HG02623 (cell line): ENCODE measurements around the gene ZDHHC11.
"Not testable (repeated sequence)": the region's sequence is repeated elsewhere in the genome, so short reads cannot be mapped to it uniquely, and the experiment has no call there.

Experiments
- ATAC-seq: cut with Tn5 transposase; IDR thresholded peaks from one replicate; pipeline ENCODE4 v1.9.1; 2021; ENCODE audit warnings: moderate library complexity; ENCODE audit not compliant: unreplicated experiment

Gene ZDHHC11

DNA sequence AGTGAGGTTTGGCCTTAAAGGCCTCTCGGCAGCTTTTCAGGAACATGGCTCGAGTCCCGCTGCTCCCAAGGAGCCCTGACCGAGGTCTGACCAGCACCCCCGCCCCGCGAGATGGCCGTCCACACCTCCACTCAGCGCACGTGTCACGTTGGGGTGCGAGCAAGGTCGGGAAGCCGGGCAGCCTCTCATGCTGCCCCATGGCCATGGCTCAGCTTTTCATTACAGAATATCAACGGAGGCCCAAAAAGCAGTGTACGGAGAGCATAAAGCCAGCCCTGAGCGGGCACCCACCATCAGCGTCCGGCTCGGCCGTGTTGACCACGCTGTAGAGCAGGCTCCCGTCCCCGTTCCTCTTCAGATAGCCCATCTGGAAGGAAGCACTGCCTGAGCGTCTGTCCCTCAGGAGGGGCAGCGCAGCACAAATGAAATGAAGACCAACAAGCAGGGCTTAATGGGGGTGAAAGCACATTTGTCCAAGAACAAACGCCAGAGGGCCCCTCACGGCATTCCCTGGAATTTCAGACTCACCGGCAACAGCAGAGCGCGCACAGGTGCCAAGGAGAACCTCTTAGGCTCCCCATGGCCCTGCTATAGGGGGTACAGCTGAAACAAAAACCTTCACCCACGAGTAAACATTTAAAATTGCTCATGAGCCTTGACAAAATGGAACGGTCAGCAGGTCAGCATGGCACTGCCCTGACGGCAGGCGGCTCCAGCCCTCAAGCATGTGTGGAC lies 30.2 kb upstream of the ZDHHC11 start:
- ATAC-seq: no peak

DNA sequence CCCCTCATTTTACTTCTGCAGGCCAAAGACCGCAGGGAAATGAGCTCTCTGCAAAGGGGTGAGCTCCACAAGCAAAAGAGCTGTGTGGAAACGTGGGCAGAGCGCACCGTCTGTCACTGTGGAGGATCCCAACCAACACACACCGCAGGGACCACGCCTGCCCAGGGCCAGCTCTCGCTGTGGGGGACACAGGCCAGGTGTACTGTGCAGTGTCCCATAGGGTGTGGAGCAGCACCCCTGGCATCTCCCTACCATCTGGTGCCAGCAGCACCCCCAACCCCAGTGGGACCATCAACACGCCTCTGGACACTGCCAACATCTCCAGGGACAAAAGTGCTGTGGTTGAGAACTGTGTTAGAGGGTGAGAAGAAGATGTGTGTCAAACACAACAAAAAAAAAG lies 27.9 kb upstream of the ZDHHC11 start:
- not testable (repeated sequence) for ATAC-seq

DNA sequence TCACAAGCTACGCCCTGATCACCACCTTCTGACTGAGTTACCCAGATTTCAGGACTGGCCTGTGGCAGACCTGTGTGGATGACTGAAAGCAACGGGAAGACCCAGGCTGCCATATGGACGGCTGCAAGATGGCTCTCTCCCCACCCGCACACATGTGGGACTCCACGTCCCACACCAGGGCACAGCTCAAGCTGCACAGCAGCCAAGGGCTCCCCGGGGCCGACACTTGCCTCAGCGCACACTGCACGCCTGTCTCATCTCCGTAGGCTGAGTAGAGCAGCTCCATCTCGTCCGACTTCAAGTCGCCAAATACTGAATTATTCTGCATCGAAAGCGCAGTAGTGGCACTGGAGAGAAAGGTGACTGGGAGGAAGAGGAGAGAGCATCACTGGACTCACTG lies 27.3 kb upstream of the ZDHHC11 start:
- no peak for ATAC-seq

DNA sequence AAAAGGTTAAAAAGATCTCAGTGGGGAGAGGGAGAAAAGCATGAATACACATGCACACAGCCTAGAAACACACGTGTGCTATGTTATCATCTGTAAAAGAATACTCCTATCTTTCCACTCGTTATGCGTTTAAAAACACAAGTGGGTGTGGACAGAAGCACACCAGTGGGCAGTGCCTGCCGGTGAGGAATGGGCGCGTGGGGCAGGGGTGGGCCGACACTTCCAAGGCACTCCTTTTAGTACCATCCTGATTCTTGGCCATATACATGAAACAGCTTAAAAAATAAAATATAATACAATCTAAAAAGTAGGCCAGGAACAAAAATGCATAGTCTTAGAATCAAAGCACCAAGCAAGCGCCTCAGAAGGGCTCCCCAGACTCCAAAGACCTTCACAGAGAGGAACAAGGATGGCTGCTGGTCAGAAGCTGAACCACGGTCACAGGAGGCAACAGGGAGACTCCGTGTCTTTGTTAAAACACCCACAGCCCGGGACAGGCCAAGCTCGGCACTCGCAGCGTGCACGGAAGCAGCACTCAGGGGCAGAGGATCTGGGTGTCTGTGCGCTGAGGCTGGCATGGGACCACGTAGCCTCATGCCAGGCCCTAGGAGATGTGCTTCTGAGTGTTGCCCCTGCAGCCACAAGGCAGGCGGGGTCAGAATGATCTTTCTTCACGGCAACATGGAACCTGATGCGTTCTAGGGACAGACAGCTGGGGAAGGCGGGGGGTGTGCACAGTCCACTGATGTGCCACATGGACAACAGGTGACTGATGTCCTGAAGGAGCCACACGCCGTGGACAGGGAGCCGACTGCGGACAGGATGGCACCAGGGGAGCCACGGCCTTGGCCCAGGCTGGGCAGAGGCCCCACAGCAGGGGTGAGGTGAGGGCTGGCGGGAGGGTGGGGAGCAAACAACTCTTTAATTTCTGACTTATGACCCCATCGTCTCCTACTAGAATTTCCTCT lies 25.9 kb upstream of the ZDHHC11 start:
- ATAC-seq: no peak

DNA sequence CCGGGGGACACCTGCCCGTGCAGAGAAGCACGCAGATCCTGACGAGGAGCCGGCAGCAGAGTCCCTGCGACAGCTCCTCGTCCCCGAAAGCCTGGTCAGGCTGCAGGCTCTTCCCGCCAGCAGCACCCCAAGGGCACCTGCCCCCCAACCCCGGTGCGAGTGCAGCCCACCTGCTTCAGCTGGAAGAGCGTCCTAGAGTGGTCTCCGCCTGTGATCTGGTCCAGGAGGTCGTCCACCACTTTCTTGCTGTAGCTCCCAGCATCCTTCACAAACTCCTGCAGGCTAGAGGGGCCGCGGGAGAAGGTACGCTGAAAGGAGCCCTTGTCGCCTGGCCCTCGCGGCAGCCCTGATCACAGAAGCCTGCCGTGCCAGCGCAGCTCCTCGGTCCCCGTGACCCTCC lies 25.1 kb upstream of the ZDHHC11 start:
- ATAC-seq: no peak

DNA sequence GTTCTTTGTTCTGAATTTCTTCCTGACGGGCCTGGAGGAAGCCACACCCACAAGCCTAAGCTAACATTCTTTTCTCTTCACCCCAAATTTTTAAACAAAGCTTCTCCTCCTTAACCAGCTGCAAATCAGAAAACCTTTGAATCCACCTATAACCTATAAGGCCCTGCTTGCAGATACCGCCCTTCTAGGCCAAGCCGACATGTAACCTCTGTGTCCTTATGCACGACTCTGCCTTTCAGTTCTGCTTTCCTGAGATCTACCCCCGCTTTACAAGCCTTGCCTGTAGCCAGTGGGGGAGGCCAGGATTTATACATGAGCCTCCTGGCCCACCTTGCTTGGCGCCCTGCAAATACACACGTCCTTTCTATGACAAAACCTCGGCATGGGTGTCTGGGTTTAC lies 22.5 kb upstream of the ZDHHC11 start:
- ATAC-seq: no peak

DNA sequence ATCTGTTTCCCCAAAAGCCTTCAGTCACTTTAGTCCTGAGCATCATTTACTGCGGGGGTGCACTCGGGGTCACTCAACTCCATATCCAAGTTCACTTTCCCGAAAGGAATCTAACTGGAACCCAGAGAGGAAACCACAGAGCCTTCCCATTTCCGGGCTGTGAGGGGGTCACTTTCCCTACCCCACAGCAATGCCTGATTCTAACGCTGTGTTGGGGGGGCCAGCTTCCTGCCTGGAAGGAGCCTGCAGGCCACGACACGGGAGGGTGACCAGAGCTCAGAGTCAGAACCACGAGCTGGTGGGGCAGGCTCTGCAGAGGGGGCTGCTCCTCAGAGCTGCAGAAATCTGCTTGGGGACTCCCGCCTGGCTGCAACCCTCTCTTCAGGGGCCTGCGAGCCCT lies 21.5 kb upstream of the ZDHHC11 start:
- no peak for ATAC-seq

DNA sequence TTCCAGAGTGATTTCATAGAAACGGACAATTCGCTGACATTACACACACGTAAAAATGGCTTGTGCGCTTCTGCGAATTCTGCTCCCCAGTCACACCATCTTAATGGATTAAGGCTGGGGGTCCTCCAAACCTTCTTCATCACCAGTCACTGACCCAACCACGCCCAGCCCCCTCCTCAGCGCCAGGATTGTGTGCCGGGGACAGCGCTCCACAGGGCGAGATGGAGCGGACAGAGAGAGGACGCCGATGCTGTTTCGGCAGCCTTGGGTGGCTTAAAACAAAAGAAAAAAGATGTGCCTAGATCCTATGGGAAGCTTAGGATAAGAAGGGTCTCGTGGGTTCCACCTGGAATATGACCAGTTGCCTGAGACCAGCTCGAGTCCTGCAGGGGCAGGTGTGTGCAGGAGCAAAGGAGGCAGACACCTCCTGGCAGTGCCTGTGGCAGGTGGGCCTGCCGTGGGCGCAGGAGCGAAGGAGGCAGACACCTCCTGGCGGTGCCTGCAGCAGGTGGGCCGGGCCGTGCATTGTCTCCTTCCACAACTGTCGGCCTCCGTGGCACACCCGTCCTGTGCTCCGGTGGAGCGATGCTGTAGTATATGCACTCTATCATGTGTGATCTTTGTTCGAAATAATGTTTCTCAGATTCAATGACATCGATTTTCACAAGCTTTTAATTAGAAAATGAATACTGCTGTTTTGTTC lies 21.0 kb upstream of the ZDHHC11 start:
- no peak for ATAC-seq

DNA sequence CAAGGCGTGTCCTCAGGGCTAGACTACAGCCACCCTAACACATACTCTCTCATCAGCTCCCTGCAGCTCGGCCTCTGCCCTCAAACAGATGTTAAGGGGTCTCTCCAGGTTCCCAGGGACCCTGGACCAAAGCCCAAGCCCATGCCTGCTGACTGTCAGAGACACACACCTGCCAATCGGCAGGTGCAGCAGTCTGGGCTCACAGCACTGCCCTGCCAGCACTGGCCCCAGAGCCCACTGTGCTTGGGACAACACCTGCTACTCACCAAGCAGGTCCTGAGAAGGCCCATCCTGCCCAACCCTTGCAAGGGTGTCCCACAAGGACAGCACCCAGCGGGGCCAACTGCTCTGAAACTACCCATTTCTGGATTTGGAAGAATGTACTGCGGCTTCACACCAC lies 20.2 kb upstream of the ZDHHC11 start:
- no peak for ATAC-seq

DNA sequence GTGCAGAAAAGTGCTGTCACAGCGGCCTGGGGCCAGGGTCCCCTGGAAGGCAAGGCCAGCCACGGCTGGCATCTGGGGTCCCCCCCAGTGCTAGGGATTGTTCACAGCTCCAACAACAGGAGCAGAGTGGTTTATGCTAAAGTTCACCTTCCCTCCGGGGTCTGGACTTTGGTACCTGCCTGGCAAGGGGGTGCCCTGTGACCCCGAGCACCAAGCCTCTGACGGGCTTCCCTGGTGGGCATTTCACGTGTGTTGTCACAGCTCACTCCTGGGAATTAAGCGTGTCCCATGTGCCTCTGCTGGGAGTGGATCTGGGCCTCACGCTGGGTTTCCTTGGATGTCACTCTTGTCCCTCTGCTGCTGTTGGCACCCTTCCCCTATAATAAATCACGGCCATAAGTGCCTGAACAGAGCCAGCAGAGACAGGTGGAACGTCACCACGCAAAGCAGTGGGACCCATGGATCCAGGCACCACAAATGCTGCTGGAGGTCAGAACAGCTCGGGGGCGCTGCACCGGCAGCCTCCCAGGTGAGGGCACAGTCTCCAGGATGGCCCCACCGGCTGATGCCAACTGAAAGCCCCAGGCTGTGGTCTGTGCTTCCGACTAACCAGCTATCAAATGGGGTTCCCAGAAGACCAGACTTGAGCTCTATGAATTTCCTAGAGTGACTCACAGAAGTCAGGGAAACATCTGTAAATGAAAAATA lies 17.8 kb upstream of the ZDHHC11 start:
- ATAC-seq: no peak

DNA sequence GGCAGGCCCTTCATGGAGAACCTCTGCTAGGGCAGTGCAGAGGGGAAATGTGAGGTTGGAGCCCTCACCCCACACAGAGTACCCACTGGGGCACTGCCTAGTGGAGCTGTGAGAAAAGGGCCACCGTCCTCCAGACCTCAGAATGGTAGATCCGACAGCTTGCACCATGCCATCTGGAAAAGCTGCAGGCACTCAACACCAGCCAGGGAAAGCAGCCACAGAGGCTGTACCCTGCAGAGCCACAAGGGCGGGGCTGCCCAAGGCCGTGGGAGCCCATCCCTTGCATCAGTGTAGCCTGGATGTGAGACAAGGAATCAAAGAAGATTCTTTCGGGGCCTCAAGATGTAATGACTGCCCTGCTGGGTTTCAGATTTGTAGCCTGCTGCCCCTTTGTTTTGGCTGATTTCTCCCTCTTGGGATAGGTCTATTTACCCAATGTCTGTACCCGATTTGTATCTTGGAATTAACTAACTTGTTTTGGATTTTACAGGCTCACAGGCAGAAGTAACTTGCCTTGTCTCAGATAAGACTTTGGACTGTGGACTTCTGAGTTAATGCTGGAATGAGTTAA lies 16.6 kb upstream of the ZDHHC11 start:
- no peak for ATAC-seq

DNA sequence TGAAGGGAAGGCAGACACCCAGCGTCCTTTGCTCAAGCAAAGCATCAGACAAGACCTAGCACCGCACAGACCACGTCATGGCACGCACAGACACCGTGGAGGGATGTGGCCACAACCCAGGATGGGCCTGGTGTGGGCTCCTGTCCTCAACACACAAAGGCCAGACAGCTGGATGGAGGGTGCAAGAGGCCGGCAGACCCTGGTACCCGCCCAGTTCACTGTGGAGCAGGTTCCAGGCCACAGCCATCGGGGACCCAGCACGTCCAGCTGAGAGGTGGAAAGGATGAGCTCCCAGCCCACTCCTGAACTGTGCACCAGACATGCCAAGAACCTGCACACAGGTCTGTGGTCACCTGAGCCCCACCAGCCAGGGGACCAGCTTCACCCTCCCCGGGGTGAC lies 15.0 kb upstream of the ZDHHC11 start:
- ATAC-seq: no peak

DNA sequence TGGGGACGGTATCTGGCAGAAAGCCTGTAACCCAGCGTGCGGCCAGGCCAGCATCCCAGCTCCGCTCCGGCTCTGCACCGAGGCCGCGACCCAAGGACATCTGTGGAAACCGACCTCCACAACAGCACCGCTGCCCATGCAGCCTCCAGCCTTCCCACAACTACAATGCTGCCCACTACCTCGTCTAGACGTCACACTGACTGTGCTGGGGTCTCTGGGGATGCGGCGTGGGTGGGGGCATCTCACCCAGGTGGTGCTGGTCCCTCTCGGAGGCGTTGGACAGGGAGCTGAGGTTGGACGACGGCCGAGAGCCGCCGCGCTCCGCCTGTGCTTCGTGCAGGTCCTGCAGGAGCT lies 14.4 kb upstream of the ZDHHC11 start:
- ATAC-seq: no peak

DNA sequence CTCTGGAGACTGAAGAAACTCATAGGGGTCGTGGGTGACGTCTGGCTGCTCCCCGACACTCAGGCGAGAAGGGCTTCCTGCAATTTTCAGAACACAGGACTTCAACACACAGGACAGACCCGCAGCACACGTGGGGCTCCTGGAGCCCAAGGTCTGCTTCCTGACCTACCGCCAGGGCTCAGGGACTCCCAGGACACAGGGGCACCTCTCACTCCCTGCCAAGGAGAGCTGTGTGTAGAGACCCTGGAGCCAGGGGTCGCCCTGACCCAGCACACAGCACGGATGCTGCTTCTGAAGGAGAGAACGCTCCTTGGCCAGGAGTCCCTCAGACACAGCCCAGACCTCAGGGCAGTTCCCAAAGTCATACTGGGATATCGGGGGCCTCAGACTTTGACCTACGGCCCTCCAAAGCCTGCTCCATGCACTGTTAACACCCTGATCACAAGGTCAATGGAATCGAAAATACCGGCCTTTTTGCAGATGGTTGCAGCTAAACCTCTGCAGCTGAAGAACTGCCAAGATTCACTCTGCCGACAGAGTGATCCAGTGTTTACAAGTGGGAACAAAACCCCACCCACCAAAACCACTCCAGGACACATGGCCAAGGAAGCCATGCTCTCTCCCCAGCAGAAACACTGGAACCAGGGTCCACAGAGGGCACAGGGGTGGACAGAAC lies 13.8 kb upstream of the ZDHHC11 start:
- no peak for ATAC-seq

DNA sequence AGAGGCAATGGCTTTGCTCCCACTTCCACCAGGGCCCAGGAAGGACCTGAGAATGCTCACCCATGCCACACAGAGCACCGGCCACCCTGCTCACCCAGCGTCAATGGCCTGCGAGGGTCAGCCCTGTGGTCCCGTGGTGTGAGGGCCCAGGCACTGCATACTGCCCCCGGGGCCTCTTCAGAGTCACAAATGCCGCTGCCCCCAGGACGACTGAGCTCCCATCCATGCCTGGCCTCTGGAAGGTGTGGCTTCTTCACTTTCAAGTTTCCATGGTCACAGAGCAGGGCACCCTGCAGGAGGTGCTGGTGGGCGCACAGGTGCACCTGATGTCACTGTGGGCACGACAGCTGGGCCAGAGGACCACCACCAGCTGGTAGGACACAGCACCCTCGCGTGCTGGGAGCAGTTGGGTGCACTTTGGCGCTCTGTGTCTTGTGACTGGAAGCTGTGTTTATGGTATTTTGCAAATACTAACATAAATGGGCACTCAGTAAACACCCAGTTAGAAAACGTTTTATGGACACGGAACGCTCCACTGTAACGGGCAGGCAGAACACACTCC lies 12.5 kb upstream of the ZDHHC11 start:
- ATAC-seq: no peak

DNA sequence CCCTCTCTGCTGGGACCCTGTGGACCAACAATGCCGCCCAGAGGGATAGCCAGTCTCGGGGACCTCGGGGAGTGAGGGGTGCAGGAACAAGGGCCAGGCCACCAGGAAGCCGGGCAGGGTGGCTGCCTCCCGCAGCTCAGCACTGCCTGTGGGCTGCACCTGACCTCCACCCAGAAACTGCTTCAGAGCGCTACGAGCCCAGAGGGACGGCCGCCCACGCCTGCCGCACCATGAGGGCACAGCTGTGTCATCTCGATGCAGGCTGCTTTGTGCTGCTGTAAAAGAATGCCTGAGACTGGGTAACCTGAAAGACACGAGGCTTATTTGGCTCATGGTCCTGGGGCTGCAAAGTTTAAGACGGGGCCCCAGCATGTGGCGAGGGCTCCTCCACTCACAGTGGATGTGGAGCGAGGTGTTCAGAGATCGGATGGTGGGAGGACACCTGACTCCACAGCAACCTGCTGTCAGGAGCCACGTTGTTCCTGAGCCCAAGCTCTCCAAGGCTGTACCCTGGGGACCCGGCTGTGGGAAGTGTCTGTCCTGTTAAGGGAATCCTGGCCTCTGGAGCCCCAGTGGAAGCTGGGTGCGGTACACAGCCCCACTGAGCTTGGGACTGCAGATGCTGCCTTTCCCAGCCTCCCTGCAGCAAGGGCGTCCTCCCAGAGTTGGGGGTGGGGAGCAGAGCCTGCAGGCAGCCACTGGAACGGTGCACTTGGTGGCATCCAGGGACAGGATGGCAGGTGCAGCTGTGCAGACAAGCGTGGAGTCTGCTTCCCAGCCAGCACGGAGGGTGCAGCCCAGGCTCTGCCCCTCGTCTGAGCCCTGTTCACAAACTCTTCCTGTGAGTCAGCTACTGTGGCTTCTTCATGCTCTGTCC lies 11.8 kb upstream of the ZDHHC11 start:
- ATAC-seq: no peak

DNA sequence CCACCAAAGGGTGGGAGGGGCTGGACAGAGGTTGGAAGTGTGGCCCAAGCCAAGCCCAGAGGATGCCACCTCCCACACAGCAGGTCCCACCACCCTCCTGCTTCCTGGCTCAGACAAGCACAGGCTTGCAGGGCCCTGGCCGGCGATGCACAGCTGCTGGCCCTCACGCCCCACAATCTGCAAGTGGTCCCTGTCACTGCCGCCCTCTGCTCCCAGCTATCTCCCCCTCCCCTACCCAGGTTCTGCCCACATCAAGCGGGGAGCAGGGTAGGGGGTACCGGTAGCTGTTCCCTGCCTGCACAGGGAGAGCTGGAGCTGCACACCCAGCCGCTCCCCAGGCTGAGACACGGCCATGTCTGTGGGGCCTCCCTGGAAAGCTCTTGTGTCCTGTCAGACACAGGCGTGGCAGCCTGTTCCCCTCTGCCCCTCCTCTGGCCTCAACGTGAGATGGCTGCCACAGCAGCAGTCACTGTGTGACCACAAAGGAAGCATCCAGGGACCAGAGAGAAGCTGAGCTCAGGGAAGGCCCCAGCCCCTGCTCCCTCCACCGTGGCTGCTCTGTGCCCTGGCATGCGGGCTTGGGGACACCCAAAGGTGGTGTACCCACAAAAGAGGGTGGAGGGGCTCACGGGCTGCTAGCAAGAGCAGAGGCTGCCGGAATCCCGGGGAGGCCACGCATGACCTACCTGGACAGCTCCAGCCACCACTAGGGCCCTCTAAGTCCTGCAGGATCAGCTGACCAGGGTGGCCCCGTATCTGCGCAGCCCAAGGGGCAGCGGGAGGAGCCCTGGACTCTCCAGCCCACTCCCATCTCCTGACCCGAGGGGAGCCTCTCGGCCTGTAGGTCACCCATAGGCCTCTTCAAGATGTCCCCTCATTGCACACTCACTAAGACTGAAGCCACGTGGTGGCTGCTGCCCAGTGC lies 10.9 kb upstream of the ZDHHC11 start:
- no peak for ATAC-seq
